ENCODE data around the gene APC. TPM values are rescaled to one million over a fixed set of nuclear protein-coding genes. Genes with fewer than 3 reads are reported as not detected.

APC gene
- total and polyA plus RNA-seq, 10 of the 15 experiments (the other 5 are each of a cell fraction or from before 2014, with no cell fraction given): 3.2 to 23.3 (median 13.8) TPM

DNA sequence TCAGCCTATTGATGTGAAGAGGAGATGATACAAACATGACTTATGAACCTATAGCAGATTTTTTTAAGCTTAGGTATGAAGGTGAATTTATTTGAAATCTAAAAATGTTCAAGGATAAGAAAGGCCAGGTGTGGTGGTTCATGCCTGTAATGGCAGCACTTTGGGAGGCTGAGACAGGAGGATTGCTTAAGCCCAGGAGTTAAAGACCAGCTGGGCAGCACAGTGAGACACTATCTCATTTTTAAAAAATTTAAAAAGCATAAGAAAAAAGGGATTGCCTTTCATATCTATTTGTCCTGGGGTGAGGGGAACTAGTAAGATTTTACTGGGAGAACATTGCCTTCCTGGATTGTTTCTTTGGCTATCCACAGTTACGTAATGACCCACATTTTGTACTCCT, 82.6 kb downstream of the APC start:
- no TSS peak for BruUV-seq (replicated peaks)
- Histone ChIP-seq H3K27ac (ENCODE audit: control insufficient read depth, insufficient read depth) (no peak overlapping the region), H3K4me3 (no peak overlapping the region), H3K79me2 (ENCODE audit: control insufficient read depth, insufficient read depth, low read length) (no peaks in the 10 kb centered on the region), H4K20me1 (ENCODE audit: control insufficient read depth, insufficient read depth) (no peaks in the 10 kb centered on the region), H3K9me3 (replicated peaks; ENCODE audit: control insufficient read depth, insufficient read depth, low read length) (no peaks in the 10 kb centered on the region), H3K4me2 (ENCODE audit: control insufficient read depth, insufficient read depth) (no peak overlapping the region), H3K4me1 (ENCODE audit: control insufficient read depth, insufficient read depth, low read length) (no peaks in the 10 kb centered on the region), H3K36me3 (ENCODE audit: control insufficient read depth in 2 of 2, insufficient read depth in 2 of 2, low read length in 1 of 2) (peaks cover 6 to 21% of the 10 kb centered on the region in 2 experiments), H3K27me3 (replicated peaks in 1 of 2; ENCODE audit: control insufficient read depth in 2 of 2, insufficient read depth in 2 of 2, low read length in 1 of 2) (no peaks in the 10 kb centered on the region), H2AFZ (ENCODE audit: control insufficient read depth, low read depth, low read length) (no peak overlapping the region), H3K9ac (ENCODE audit: control insufficient read depth, insufficient read depth, low read length) (no peak overlapping the region)
- no peak for DNase-seq (ENCODE audit: low read depth, low spot score)
- intact Hi-C loops (cut with micrococcal nuclease; ENCODE audit: unreplicated experiment) (no loop called here), in situ Hi-C loops (cut with MboI) (no loop called here)
- POLR2A ChIA-PET: interaction anchor here (0.6 kb wide), 1 partner anchor 74 kb away, joined by 3 read pairs; no protein-coding TSS in a partner anchor
- no peak for FAIRE-seq
- TF ChIP-seq CBX5 (IDR thresholded peaks at IDR 0.05; ENCODE audit: low read depth) (no peak), ASH2L (IDR thresholded peaks at IDR 0.05; ENCODE audit: borderline replicate concordance, low read depth) (no peak), BCL11A (IDR thresholded peaks at IDR 0.05; ENCODE audit: low read depth, low read length) (no peak), NBN (IDR thresholded peaks at IDR 0.05) (no peak), RUNX3 (IDR thresholded peaks at IDR 0.05; ENCODE audit: low read length) (no peak)
- ATAC-seq: no peak
- RAD21 ChIA-PET (ENCODE audit: unreplicated experiment): no interaction called here
- SMC1A ChIA-PET (ENCODE audit: uncharacterized antibody, unreplicated experiment): no interaction called here
- 92% methylated on average over 1 of the region's 1 CpG for WGBS (ENCODE audit: insufficient coverage, insufficient replicate concordance, low lambda C conversion rate, missing lambda C conversion rate)
- CTCF ChIA-PET: interaction anchor here (1.5 kb wide), 1 partner anchor 28 kb away, joined by 5 read pairs; no protein-coding TSS in a partner anchor

DNA sequence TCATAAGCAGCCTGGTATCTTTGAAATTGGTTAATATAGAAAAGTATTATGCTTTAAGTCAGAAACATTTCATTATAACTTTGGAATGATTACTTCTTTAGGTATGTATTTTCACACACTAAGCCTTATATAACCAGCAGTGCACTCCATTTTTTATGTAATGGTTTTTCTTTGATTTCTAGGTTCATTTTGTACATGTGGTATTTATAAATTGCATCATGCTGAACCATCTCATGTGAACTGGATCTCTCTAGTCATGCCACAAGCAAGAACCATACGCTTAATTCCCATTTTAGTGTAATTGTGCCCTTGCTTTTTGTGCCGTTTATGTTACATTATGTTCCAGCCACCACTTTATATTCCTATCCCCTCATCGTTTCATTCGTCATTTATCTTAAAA, 84.8 kb downstream of the APC start:
- H2AFZ ChIP-seq (ENCODE audit: control insufficient read depth, low read depth, low read length): no peak overlapping the region
- no peaks in the 10 kb centered on the region for H4K20me1 ChIP-seq (ENCODE audit: control insufficient read depth, insufficient read depth)
- CTCF ChIA-PET: no interaction called here
- SMC1A ChIA-PET (ENCODE audit: uncharacterized antibody, unreplicated experiment): interaction anchor here (0.7 to 1.2 kb wide), 2 partner anchors 9 to 26 kb away, joined by 3 to 4 read pairs; no protein-coding TSS in a partner anchor
- POLR2A ChIA-PET: no interaction called here
- RAD21 ChIA-PET (ENCODE audit: unreplicated experiment): no interaction called here
- TF ChIP-seq SMAD1 (IDR thresholded peaks at IDR 0.05; ENCODE audit: low read depth, partially characterized antibody) (no peak), EP300 (IDR thresholded peaks at IDR 0.05; ENCODE audit: borderline replicate concordance in 1 of 2, control insufficient read depth in 1 of 2, low read depth in 2 of 2, low read length in 2 of 2) (no peak), ZNF24 (IDR thresholded peaks at IDR 0.05) (no peak), POLR2AphosphoS5 (IDR thresholded peaks at IDR 0.05; ENCODE audit: low read length) (no peak), POLR2AphosphoS2 (IDR thresholded peaks at IDR 0.05; ENCODE audit: low read depth, low read length) (no peak), EZH2 (IDR thresholded peaks at IDR 0.05; ENCODE audit: borderline replicate concordance, control insufficient read depth, low read depth, low read length) (no peak), IKZF2 (IDR thresholded peaks at IDR 0.05) (no peak), BCL11A (IDR thresholded peaks at IDR 0.05; ENCODE audit: low read depth, low read length) (no peak), MEF2A (IDR thresholded peaks at IDR 0.05; ENCODE audit: insufficient read depth, low read depth, low read length) (no peak), SP1 (IDR thresholded peaks at IDR 0.05; ENCODE audit: low read depth, low read length) (no peak)
- TF ChIP-seq, protein P1, sequence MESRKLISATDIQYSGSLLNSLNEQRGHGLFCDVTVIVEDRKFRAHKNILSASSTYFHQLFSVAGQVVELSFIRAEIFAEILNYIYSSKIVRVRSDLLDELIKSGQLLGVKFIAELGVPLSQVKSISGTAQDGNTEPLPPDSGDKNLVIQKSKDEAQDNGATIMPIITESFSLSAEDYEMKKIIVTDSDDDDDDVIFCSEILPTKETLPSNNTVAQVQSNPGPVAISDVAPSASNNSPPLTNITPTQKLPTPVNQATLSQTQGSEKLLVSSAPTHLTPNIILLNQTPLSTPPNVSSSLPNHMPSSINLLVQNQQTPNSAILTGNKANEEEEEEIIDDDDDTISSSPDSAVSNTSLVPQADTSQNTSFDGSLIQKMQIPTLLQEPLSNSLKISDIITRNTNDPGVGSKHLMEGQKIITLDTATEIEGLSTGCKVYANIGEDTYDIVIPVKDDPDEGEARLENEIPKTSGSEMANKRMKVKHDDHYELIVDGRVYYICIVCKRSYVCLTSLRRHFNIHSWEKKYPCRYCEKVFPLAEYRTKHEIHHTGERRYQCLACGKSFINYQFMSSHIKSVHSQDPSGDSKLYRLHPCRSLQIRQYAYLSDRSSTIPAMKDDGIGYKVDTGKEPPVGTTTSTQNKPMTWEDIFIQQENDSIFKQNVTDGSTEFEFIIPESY (IDR thresholded peaks at IDR 0.05): no peak
- TF ChIP-seq, protein P2, sequence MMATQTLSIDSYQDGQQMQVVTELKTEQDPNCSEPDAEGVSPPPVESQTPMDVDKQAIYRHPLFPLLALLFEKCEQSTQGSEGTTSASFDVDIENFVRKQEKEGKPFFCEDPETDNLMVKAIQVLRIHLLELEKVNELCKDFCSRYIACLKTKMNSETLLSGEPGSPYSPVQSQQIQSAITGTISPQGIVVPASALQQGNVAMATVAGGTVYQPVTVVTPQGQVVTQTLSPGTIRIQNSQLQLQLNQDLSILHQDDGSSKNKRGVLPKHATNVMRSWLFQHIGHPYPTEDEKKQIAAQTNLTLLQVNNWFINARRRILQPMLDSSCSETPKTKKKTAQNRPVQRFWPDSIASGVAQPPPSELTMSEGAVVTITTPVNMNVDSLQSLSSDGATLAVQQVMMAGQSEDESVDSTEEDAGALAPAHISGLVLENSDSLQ (IDR thresholded peaks at IDR 0.05): no peak
- no peaks in the 10 kb centered on the region for H3K9me3 ChIP-seq (replicated peaks; ENCODE audit: control insufficient read depth, insufficient read depth, low read length)
- H3K36me3 ChIP-seq (ENCODE audit: control insufficient read depth in 2 of 2, insufficient read depth in 2 of 2, low read length in 1 of 2): peaks cover 6 to 13% of the 10 kb centered on the region in 2 experiments
- no peak for ATAC-seq
- in situ Hi-C loops (cut with MboI): no loop called here
- DNase-seq (ENCODE audit: low read depth, low spot score): no peak
- no TSS peak for BruUV-seq (replicated peaks)
- intact Hi-C loops (cut with micrococcal nuclease; ENCODE audit: unreplicated experiment): no loop called here
- H3K4me1 ChIP-seq (ENCODE audit: control insufficient read depth, insufficient read depth, low read length): no peaks in the 10 kb centered on the region
- H3K4me2 ChIP-seq (ENCODE audit: control insufficient read depth, insufficient read depth): no peak overlapping the region
- H3K9ac ChIP-seq (ENCODE audit: control insufficient read depth, insufficient read depth, low read length): no peak overlapping the region
- WGBS (ENCODE audit: insufficient coverage, insufficient replicate concordance, low lambda C conversion rate, missing lambda C conversion rate): 89% methylated on average over 4 of the region's 4 CpGs
- H3K4me3 ChIP-seq: no peak overlapping the region
- H3K27me3 ChIP-seq (replicated peaks in 1 of 2; ENCODE audit: control insufficient read depth in 2 of 2, insufficient read depth in 2 of 2, low read length in 1 of 2): no peaks in the 10 kb centered on the region
- FAIRE-seq: no peak
- no peaks in the 10 kb centered on the region for H3K79me2 ChIP-seq (ENCODE audit: control insufficient read depth, insufficient read depth, low read length)
- no peak overlapping the region for H3K27ac ChIP-seq (ENCODE audit: control insufficient read depth, insufficient read depth)

Measured in GM12878 (cell line).